ENCODE measurements around the gene GPC1. TPM values are rescaled to one million over a fixed set of nuclear protein-coding genes. Genes with fewer than 3 reads are reported as not detected.
A peak's percentile ranks its signal among the peaks of the same experiment; 100 is the strongest.
"Not testable (repeated sequence)": the region's sequence is repeated elsewhere in the genome, so short reads cannot be mapped to it uniquely, and the experiment has no call there.

GPC1 gene
- polyA plus RNA-seq, 1 of the 3 experiments (the other 2 are of a cell fraction), result 65.5 TPM

GRCh38 chr2:240497082-240497481, 61.6 kb downstream of the GPC1 start:
- H3K4me2 ChIP-seq; H3K9me3 ChIP-seq; H3K27ac ChIP-seq (ENCODE audit: low read depth in 2 of 2, low read length in 1 of 2); H2AFZ ChIP-seq (ENCODE audit: low read depth); H3K4me1 ChIP-seq (ENCODE audit: control insufficient read depth in 1 of 2, insufficient read depth in 2 of 2, low read depth in 1 of 2, low read length in 1 of 2); H3K27me3 ChIP-seq (ENCODE audit: insufficient read depth); H3K9me2 ChIP-seq; H3K9ac ChIP-seq; H4K20me1 ChIP-seq (ENCODE audit: insufficient read depth); H3F3A ChIP-seq (replicated peaks; ENCODE audit: insufficient read depth); POLR2A ChIA-PET; H3K4me3 ChIP-seq (ENCODE audit: low read depth in 2 of 2, low read length in 1 of 2); H3K79me2 ChIP-seq (ENCODE audit: insufficient read depth): not testable (repeated sequence)
- WGBS (ENCODE audit: low lambda C conversion rate), result 98% methylated on average over 7 of the region's 7 CpGs
- peaks cover 0 to 13% of the 10 kb centered on the region in 2 experiments for H3K36me3 ChIP-seq (replicated peaks in 1 of 2; ENCODE audit: control insufficient read depth in 1 of 2, insufficient read depth in 2 of 2, low read length in 1 of 2)
- peak; percentile 16 for DNase-seq
- CTCF ChIA-PET, result interaction anchor here (0.7 to 1.8 kb wide), 6 partner anchors 9 to 285 kb away, joined by 3 to 9 read pairs (median 4); no protein-coding TSS in a partner anchor
- TF ChIP-seq CTCF (IDR thresholded peaks at IDR 0.05), result peak; percentile 22; the same call in 1 of the 2 replicates

- TF ChIP-seq YY1 (IDR thresholded peaks at IDR 0.05; ENCODE audit: low read depth) (no peak), GATA2 (CRISPR knock-in tag; IDR thresholded peaks at IDR 0.05) (no peak), CHD2 (IDR thresholded peaks at IDR 0.05; ENCODE audit: low read length, partially characterized antibody) (no peak), TAF1 (IDR thresholded peaks at IDR 0.05; ENCODE audit: borderline replicate concordance, low read depth, low read length) (no peak), NFIC (IDR thresholded peaks at IDR 0.05; ENCODE audit: borderline replicate concordance) (no peak), GABPA (IDR thresholded peaks at IDR 0.05; ENCODE audit: low read depth) (no peak), NRF1 (IDR thresholded peaks at IDR 0.05; ENCODE audit: low read depth, low read length) (no peak), RAD21 (IDR thresholded peaks at IDR 0.05; ENCODE audit: low read length) (no peak), EP300 (IDR thresholded peaks at IDR 0.05; ENCODE audit: borderline replicate concordance in 1 of 2, low read depth in 1 of 2, low read length in 1 of 2) (no peak), SMC3 (IDR thresholded peaks at IDR 0.05; ENCODE audit: low read depth, low read length) (no peak), PBX3 (IDR thresholded peaks at IDR 0.05) (no peak), MAX (IDR thresholded peaks at IDR 0.05; ENCODE audit: low read depth) (no peak)
- peak; percentile 2 for DNase-seq
- POLR2A ChIA-PET, result no interaction called here
- 87% methylated on average over 11 of the region's 13 CpGs for WGBS (ENCODE audit: low lambda C conversion rate)
- Histone ChIP-seq H3K4me2 (no peak overlapping the region), H3K9me2 (no peaks in the 10 kb centered on the region), H3K4me3 (ENCODE audit: low read depth in 2 of 2, low read length in 1 of 2) (no peak overlapping the region), H3K9me3 (no peaks in the 10 kb centered on the region), H3K79me2 (ENCODE audit: insufficient read depth) (no peaks in the 10 kb centered on the region), H4K20me1 (ENCODE audit: insufficient read depth) (no peaks in the 10 kb centered on the region), H3K27me3 (ENCODE audit: insufficient read depth) (no peaks in the 10 kb centered on the region), H2AFZ (ENCODE audit: low read depth) (no peak overlapping the region), H3K9ac (no peak overlapping the region), H3K4me1 (ENCODE audit: control insufficient read depth in 1 of 2, insufficient read depth in 2 of 2, low read depth in 1 of 2, low read length in 1 of 2) (no peaks in the 10 kb centered on the region), H3F3A (replicated peaks; ENCODE audit: insufficient read depth) (no peaks in the 10 kb centered on the region), H3K36me3 (replicated peaks in 1 of 2; ENCODE audit: control insufficient read depth in 1 of 2, insufficient read depth in 2 of 2, low read length in 1 of 2) (peaks cover 0 to 13% of the 10 kb centered on the region in 2 experiments), H3K27ac (ENCODE audit: low read depth in 2 of 2, low read length in 1 of 2) (no peak overlapping the region)
- CTCF ChIA-PET, result interaction anchor here (0.9 kb wide), 1 partner anchor 16 kb away, joined by 3 read pairs; no protein-coding TSS in a partner anchor
Observed at GRCh38 chr2:240498171-240498957, 62.9 kb downstream of the GPC1 start.

All from SK-N-SH (cell line).